Endodermal cell (in vitro differentiated cells): ENCODE measurements around the gene INPPL1. TPM values are rescaled to one million over a fixed set of nuclear protein-coding genes. Genes with fewer than 3 reads are reported as not detected.
A peak's percentile ranks its signal among the peaks of the same experiment; 100 is the strongest.

ENCODE experiments used
- DNase-seq: peaks from one replicate; pipeline ENCODE4 v3.0.0-alpha.2; 2017
- H3K27ac ChIP-seq: 2 replicates; pipeline ENCODE4 v1.5.1; 2013; ENCODE audit warnings: mild to moderate bottlenecking, low read depth, low read length, moderate library complexity
- H3K27me3 ChIP-seq: 2 replicates; pipeline ENCODE4 v1.6.1; 2013; ENCODE audit warnings: mild to moderate bottlenecking, low read length, moderate library complexity; ENCODE audit not compliant: insufficient read depth, control insufficient read depth, poor library complexity, severe bottlenecking
- H3K36me3 ChIP-seq: 2 replicates; pipeline ENCODE4 v1.7.0; 2013; ENCODE audit warnings: mild to moderate bottlenecking, low read length, moderate library complexity; ENCODE audit not compliant: control insufficient read depth, insufficient read depth
- H3K4me1 ChIP-seq: one replicate; pipeline ENCODE4 v1.7.0; 2013; ENCODE audit warnings: low read length; ENCODE audit not compliant: control insufficient read depth, insufficient read depth
- H3K4me3 ChIP-seq: 2 replicates; pipeline ENCODE4 v1.5.1; 2013; ENCODE audit warnings: mild to moderate bottlenecking, low read length, moderate library complexity
- H3K9ac ChIP-seq: 2 replicates; pipeline ENCODE4 v1.6.1; 2013; ENCODE audit warnings: mild to moderate bottlenecking, low read length, moderate library complexity; ENCODE audit not compliant: poor library complexity, severe bottlenecking; ENCODE audit errors: extremely low read depth
- H3K9me3 ChIP-seq: 2 replicates; pipeline ENCODE4 v1.6.1; 2013; ENCODE audit warnings: mild to moderate bottlenecking, low read length, moderate library complexity; ENCODE audit not compliant: control insufficient read depth
- H3K27ac Mint-ChIP-seq: 2 replicates; pipeline ENCODE4 v1.8.0; 2020; ENCODE audit warnings: mixed read lengths
- H3K27me3 Mint-ChIP-seq: 2 replicates; pipeline ENCODE4 v1.8.0; 2021; ENCODE audit warnings: mild to moderate bottlenecking, mixed read lengths; ENCODE audit not compliant: insufficient read depth
- H3K36me3 Mint-ChIP-seq: 2 replicates; pipeline ENCODE4 v1.8.0; 2020; ENCODE audit warnings: low read depth, mixed read lengths
- H3K4me1 Mint-ChIP-seq: 2 replicates; pipeline ENCODE4 v1.8.0; 2020; ENCODE audit warnings: mixed read lengths
- H3K4me3 Mint-ChIP-seq: 2 replicates; pipeline ENCODE4 v1.8.0; 2020; ENCODE audit warnings: mild to moderate bottlenecking, moderate library complexity, mixed read lengths
- H3K9me3 Mint-ChIP-seq: 2 replicates; pipeline ENCODE4 v1.8.0; 2020; ENCODE audit warnings: mild to moderate bottlenecking, mixed read lengths
- CTCF ChIP-seq: fragments of 200-600 bp; sonication (generic); conservative IDR thresholded peaks from 2 replicates; pipeline ENCODE4 v1.5.0; 2021; ENCODE audit warnings: antibody characterized with exemption, mild to moderate bottlenecking
- WGBS, 2 experiments: methylation state at CpG; one replicate each; pipeline versions ENCODE4 v1.1.5 to v1.1.7; 2013; ENCODE audit warnings: missing lambda C conversion rate in 2 of 2, mixed read lengths in 1 of 2; ENCODE audit not compliant: insufficient coverage in 1 of 2, insufficient read length in 1 of 2; 5-methylcytosine and 5-hydroxymethylcytosine counted together
- total RNA-seq, 2 donors: library from RNA; stranded (reverse); fragmentation: NEBNext Ultra II Directional in 1 of 2; extraction: Animal tissue kit (Norgen Biotek cat#: 25700) in 1 of 2; gene quantifications; 2 replicates in 1 of 2; 3 replicates in 1 of 2; pipeline ENCODE4 v1.2.1, GENCODE V29; 2021

The INPPL1 gene
- total RNA-seq, 2 donors from 2014 or later, result 230 to 325 TPM

GRCh38 chr11:72217841-72218240 lies 6.7 kb upstream of the INPPL1 start:
- WGBS, 2 experiments, result 78% methylated on average over 2 of the region's 2 CpGs; no CpG with 5 or more reads in 1 of the 2 experiments
- no peaks in the 10 kb centered on the region for H3K36me3 Mint-ChIP-seq
- Histone ChIP-seq H3K4me3 (no peak overlapping the region), H3K9me3 (no peaks in the 10 kb centered on the region), H3K9ac (no peak overlapping the region), H3K27ac (no peak overlapping the region), H3K27me3 (peaks cover 13% of the 10 kb centered on the region), H3K4me1 (peaks cover 10% of the 10 kb centered on the region), H3K36me3 (no peaks in the 10 kb centered on the region)
- DNase-seq, result no peak
- H3K9me3 Mint-ChIP-seq, result no peaks in the 10 kb centered on the region
- TF ChIP-seq CTCF, result no peak
- peaks cover 21% of the 10 kb centered on the region for H3K4me1 Mint-ChIP-seq
- H3K4me3 Mint-ChIP-seq, result no peak overlapping the region
- peaks cover 34% of the 10 kb centered on the region for H3K27me3 Mint-ChIP-seq
- no peak overlapping the region for H3K27ac Mint-ChIP-seq

- 89 to 100% methylated on average over 2 to 5 of the region's 5 CpGs for whole genome bisulfite sequencing, 2 experiments
- Histone ChIP-seq H3K9me3 (no peaks in the 10 kb centered on the region), H3K36me3 (no peaks in the 10 kb centered on the region), H3K9ac (no peak overlapping the region), H3K4me1 (peaks cover 10% of the 10 kb centered on the region), H3K4me3 (no peak overlapping the region), H3K27me3 (peaks cover 13% of the 10 kb centered on the region), H3K27ac (no peak overlapping the region)
- Mint-ChIP-seq H3K4me1 (peaks cover 23% of the 10 kb centered on the region), H3K27ac (no peak overlapping the region), H3K27me3 (peaks cover 31% of the 10 kb centered on the region), H3K4me3 (no peak overlapping the region), H3K36me3 (no peaks in the 10 kb centered on the region), H3K9me3 (no peaks in the 10 kb centered on the region)
- no peak for TF ChIP-seq CTCF
- peak; percentile 19 for DNase-seq
These were observed 6.3 kb upstream of the INPPL1 start for GRCh38 chr11:72218251-72218745.

- Mint-ChIP-seq H3K27me3 (peaks cover 19% of the 10 kb centered on the region), H3K4me3 (no peak overlapping the region), H3K36me3 (no peaks in the 10 kb centered on the region), H3K27ac (no peak overlapping the region), H3K4me1 (peaks cover 29% of the 10 kb centered on the region), H3K9me3 (no peaks in the 10 kb centered on the region)
- Histone ChIP-seq H3K27me3 (no peaks in the 10 kb centered on the region), H3K4me3 (no peak overlapping the region), H3K36me3 (no peaks in the 10 kb centered on the region), H3K9me3 (no peaks in the 10 kb centered on the region), H3K27ac (no peak overlapping the region), H3K4me1 (peaks cover 10% of the 10 kb centered on the region), H3K9ac (no peak overlapping the region)
- peak; percentile 37 for DNase-seq
- no peak for TF ChIP-seq CTCF
- 87 to 98% methylated on average over 4 to 10 of the region's 10 CpGs for WGBS, 2 experiments
These were observed 3.7 kb upstream of the INPPL1 start for GRCh38 chr11:72220696-72221363.
